Inflammatory macrophage (primary cell): ENCODE data around the gene GSX2.
A peak's percentile ranks its signal among the peaks of the same experiment; 100 is the strongest.
"Not testable (repeated sequence)": the region's sequence is repeated elsewhere in the genome, so short reads cannot be mapped to it uniquely, and the experiment has no call there.

Source experiments
- DNase-seq, 2 donors: peaks; one replicate each; pipeline ENCODE4 v3.0.0-alpha.2; 2020 to 2022

Gene GSX2

DNA sequence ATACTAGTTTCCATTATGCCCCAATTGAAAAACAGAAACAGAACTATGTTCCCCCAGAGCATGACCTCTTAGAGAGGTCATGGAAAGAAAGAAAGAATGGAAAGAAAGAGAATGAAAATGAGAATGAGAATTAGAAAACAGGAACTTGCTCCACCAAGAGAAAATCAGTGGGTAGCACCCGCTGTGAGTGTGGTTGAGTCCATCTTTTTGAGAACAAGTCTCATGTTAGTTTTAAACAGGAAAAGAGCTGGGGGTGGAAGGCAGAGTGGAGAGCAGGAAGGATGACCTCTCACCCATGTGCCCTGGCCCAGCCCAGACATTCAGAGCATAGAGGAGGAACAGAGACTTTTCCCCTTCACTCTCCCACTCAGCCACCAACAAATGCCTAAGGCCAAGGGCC is 4.9 kb downstream of the GSX2 start:
- DNase-seq = peak; percentile 87 to 89

DNA sequence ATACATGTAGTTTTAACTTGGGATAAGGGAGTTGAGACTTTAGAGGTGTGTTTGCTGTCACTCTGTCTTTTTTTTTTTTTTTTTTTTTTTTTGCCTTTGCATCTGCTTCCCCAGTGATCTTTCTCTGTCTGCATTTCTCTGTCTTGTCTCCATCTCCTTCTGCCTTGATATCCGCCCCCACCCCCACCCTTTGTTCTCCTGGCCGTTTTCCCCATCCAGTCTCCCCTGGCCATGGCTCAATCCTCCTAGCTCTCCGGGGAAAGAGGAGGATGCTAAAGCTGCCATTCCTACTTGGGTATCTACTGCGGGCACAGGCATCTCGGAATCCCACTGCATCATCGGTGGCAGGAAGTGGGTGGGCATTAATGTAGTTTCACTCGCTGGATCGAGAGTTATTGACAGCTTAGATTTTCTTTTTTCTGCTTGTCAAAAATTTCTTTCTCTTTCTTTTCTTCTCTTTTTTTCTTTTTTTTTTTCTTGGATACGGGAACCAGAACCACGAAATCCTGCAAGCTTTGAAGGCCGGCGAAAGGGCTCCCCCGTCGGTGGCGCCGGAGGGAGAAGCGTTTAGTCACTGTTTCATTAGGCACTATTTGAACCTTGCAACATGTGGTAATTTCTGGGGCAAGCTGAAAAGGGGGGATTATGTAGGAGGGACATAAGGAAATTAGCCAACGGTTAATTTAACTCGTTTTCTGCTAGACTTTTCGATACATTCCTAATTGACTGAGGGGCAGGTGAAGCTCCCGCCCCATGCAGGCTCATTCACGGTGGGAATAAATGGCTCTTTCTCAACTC is 8.2 kb downstream of the GSX2 start:
- peak in 1 of 2 donors; percentile 39 for DNase-seq

- DNase-seq = no peak
Observed at GRCh38 chr4:54109241-54110018, 9.5 kb downstream of the GSX2 start.

DNA sequence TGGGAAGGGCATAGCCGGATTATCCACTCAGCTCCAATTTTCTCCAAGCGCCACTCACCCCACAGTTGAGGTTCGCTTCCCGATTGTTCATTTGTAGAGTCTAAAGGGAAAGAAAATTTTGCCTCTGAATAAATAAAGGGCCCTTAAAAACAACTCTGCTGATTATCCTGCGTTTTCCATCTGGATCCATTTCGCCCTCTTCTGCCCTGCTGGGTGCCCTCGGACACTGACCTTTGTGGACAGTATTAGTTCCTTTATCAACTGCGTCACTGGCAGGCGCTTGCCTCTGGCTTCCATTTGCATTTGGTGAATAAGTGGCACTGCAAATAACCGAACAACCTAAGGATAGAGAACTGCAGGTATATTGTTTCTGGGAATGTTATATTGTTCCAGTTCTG is 10.1 kb downstream of the GSX2 start:
- DNase-seq = no peak

- DNase-seq = not testable (repeated sequence)
Observed at GRCh38 chr4:54113206-54113605, 13.2 kb downstream of the GSX2 start.

- DNase-seq = not testable (repeated sequence)
Observed at GRCh38 chr4:54116246-54116645, 16.3 kb downstream of the GSX2 start.

GRCh38 chr4:54118850-54119589 is 19.1 kb downstream of the GSX2 start:
- DNase-seq = no peak

DNA sequence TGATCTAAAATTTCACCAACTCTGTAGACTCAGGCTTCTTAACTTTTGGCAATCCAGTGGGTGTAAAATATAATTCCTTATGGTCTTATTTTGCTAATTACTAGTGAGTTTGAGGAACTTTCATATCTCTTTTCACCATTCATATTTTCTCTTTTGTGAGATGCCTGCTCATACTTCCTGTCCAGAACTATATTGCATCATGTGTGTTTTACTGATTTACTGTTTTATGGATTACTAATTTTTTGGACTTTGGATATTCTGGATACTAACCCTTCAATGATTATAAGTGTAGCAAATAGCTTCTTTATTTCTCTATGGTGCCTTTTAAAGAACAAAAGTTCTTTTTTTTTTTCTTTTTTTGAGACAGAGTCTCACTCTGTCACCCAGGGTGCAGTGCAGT is 20.6 kb downstream of the GSX2 start:
- no peak for DNase-seq

DNA sequence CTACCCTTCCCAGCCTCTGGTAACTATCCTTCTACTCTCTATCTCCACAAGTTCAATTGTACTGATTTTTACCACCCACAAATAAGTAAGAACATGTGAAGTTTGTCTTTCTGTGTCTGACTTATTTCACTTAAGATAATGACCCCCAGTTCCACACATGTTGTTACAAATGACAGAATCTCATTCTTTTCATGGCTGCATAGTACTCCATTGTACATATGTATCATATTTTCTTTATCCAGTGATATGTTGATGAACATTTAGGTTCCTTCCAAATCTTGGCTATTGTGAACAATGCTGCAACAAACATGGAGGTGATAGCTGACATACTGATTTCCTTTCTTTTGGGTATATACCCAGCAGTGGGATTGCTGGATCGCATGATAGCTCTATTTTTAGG is 27.7 kb downstream of the GSX2 start:
- DNase-seq = no peak

DNA sequence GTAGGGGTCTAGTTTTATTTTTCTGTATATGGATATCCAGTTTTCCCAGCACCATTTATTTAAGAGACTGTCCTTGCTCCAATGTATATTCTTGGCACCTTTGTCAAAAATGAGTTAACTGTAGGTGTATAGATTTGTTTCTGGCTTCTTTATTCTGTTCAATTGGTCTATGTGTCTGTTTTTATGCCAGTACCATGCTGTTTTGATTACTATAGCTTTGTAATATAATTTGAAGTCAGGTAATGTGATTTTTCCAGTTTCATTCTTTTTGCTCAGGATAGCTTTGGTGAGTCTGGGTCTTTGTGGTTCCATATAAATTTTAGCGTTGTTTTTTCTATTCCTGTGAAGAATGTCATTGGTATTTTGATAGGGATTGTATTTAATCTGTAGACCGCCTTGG is 28.7 kb downstream of the GSX2 start:
- not testable (repeated sequence) for DNase-seq

DNA sequence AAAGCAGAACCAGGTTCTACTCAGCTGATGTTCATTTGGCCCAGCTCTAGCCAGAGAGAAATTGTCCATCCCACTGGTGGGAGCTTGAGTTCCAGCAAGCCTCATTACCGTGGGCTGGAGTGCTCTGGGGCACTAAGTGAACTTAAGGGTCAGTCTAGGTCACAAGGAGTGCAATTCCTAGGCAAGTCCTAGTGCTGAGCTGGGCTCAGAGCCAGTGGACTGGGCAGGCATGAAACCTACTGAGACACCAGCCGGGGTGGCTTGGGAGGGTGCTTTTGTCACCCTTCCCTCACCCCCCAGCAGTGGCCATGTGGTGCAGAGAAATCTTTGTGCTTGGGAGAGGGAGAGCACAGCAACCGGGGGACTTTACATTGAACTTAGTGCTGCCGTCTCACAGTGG is 39.4 kb downstream of the GSX2 start:
- DNase-seq = peak in 1 of 2 donors; percentile 11

DNA sequence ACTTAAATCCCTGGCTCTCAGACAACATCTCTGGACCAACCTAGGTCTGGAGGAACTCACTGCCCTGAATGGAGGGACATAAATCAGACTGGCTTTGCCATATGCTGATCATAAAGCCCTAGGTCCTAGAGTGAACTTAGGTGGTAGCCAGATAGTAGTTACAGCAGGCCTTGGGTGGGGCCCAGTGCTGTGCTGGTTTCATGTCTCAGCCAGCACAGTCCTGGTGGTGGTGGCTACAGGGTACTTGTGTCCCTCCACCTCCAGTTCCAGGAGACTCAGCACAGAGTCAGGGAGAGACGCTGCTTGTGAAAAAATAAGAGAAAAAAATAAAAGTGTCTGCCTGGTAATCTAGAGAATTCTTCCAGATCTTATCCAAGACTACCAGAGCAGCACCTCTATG is 40.3 kb downstream of the GSX2 start:
- DNase-seq = no peak

- no peak for DNase-seq
Observed at GRCh38 chr4:54144199-54144598, 44.2 kb downstream of the GSX2 start.

DNA sequence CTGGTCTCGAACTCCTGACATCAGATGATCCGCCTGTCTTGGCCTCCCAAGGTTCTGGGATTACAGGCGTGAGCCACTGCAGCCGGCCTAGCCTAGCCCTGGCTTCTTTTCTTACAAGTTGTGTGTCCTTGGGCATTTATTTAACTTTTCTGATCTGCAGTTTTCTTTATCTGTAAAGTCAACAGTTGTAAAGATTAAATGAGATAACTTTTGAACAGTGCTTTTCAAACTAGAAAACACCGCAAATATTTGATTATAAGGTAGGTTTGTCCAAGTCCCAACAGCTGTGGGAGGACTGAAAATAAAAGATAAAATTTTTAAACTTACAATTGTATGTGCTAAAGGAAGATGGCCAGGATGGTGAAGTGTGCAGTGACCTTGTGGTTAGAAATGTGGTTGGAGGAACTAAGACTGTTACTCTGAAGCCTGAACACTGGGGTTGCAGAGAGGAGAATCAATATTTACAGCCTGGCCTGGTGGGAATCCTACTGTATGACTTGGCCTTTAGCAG is 44.8 kb downstream of the GSX2 start:
- no peak for DNase-seq

DNA sequence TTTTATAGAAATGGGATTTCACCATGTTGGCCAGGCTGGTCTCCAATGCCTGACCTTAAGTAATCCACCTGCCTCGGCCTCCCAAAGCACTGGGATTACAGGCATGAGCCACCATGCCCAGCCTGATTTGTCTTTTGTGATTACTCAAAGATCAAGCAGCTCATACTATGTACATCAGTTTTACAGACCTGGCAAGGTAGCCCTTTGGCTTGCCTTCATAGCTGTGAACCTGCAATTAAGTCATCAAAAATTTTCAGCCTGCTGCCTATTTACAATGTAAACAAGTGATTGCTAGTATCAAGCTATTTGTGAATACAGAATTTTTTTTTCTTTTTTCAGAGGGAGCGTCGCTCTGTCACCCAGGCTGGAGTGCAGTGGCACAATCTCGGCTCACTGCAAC is 46.2 kb downstream of the GSX2 start:
- no peak for DNase-seq

DNA sequence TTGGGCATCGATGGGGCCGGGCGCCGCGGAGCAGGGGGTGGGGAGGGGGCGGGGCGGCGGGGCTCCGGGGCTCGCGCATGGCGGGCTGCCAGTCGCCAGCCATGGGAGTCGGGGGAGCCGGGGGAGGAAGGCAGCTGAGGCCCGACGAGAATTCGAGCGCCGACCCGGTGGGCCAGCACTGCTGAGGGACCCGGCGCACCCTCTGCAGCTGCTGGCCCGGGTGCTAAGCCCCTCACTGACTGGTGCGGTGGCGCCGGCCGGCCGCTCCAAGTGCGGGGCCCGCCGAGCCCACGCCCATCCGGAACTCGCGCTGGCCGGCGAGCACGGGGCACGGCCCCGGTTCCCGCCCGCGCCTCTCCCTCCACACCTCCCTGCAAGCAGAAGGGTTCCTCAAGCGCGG is 49.4 kb downstream of the GSX2 start:
- DNase-seq = peak in 1 of 2 donors; percentile 7
